ENCODE data around the gene MDN1.
"Not testable (repeated sequence)": the region's sequence is repeated elsewhere in the genome, so short reads cannot be mapped to it uniquely, and the experiment has no call there.

MDN1 gene

DNA sequence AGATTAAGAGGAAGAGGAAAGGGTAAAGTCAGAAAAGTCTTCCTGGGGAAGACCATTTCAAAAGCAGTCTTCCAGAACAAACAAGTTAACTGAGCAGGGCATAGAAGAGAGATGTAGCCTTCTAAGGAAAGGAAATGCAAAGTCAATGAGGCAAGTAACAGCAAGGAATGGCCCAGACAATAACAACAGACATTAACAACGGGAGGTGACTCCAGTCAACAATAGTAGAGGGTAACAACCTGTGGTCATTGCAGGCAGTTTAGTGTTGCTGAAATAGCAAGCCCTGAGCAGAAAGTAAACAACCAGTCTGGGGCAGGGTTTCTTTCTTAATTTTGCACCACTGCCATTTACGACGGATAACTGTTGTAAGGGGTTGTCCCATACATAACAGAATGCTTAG is 2.1 kb downstream of the MDN1 start:
- no peak for DNase-seq

DNA sequence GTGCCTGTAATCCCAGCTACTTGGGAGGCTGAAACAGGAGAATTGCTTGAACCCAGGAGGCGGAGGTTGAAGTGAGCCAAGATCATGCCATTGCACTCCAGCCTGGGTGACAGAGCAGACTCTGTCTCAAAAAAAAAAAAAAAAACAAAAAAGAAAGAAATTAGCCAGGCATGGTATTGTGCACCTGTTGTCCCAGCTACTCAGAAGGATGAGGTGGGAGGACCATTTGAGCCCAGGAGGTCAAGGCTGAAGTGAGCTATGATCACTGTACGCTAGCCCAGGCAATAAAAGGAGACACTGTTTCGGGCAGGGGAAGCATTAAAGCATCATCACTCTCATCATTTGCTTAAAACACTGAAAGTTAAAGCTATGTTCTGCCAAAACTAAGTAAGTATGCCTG is 6.2 kb downstream of the MDN1 start:
- not testable (repeated sequence) for DNase-seq

GRCh38 chr6:89807581-89807980 is 12.0 kb downstream of the MDN1 start:
- DNase-seq, result no peak

- DNase-seq, result no peak
Measured at GRCh38 chr6:89805814-89806371, 13.7 kb downstream of the MDN1 start.

GRCh38 chr6:89803271-89803670 is 16.3 kb downstream of the MDN1 start:
- DNase-seq, result no peak

DNA sequence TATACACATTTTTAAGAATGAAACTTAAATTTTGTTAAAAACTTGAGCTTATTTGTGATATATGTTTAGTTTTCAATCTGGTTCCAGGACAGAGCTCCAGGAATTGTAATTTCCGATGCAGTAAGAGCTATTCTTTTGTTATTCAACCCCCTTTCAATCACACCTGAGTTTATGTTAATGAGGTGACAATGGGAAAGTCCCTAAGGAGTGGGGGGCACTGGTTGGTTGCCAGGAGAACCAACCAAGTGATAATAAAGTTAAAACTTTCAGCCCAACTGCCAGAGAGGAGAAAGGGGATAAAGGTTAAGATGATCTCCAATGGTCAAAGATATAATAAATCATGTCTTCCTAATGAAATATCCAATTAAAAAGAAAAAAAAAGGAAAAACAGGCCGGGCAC is 19.8 kb downstream of the MDN1 start:
- no peak for DNase-seq

DNA sequence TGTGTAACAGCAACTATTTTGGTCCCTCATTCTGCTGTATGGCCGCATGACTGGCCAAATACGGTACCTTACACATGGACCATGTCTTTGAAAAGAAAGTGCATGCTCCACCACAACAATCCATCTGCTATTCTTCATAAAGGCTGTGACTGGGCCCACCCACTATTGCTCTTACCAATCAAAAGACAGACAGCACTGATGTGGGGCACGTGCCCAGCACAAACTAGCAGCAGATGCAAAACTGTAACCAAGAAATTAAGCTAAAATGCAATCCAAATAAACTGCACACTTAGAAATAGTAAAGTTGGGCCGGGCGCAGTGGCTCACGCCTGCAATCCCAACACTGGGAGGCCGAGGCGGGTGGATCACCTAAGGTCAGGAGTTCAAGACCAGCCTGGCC is 20.5 kb downstream of the MDN1 start:
- no peak for DNase-seq

GRCh38 chr6:89797317-89797716 is 22.3 kb downstream of the MDN1 start:
- DNase-seq, result no peak

- no peak for DNase-seq
Measured at GRCh38 chr6:89794324-89794723, 25.3 kb downstream of the MDN1 start.

- DNase-seq, result no peak
Measured at GRCh38 chr6:89793586-89793985, 26.0 kb downstream of the MDN1 start.

GRCh38 chr6:89792881-89793280 is 26.7 kb downstream of the MDN1 start:
- peak; percentile 27 for DNase-seq

DNA sequence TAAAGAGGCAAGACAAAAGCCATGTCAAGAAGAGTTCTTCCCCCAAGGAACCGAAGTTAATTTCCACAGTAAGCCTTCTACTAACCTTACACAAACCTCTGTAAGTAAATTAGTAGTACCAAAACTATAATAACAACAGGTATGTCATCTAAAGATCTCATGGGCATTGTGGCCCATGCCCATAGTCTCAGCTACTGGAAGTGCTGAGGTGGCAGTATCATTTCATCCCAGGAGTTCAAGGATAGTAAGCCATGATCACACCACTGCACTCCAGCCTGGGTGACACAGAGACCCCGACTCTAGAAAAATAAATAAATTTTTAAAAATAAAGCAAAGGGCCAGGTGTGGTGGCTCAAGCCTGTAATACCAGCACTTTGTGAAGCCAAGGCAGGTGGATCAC is 29.2 kb downstream of the MDN1 start:
- DNase-seq, result no peak

DNA sequence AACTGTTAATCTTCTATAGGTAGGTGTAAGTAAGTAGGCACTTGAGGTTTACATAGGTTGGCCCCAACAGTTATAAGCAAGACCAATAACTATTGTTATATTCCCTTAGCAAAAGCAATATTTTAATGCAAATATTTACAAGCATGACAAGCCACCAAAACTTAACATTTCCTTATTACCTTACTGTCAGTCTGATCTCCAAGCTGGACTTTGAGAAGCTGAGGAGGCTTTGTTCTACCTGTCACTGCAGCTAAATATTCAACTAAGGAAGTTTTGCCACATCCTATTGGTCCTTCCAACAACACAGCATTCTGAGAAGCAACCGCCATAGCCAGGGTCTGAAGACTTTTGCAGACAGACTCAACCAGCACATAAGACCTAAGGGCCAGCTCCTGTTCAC is 29.6 kb downstream of the MDN1 start:
- no peak for DNase-seq

DNA sequence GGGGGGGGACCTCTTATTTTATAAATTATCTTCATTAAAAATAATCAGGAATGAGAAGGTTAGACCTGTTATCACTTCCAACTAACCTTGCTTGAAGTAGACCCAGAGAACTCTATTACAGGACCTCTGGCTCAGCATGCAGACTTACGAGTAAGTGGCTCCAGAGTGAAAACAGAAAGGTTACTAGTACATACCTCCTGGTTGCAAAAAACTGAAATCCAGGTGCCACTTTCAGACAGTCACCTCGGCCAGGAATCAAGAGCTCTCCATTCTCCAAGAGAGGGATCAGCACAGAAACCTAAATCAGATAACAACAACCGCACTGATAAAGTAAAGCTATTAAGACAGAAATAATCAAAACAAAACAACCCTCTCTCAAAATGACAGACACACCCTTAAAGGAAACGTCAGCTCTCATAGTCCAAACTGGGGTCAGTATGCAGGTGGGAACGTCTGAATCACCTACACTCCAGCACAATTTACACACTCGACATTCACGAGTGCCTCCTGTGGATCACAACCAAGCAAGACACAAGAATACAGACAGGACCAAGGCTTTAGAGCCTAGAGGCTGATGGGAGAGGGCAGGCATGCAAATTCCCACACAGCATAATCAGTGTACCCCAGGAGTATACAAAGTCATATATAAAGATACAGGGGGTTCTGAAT is 31.8 kb downstream of the MDN1 start:
- DNase-seq, result no peak

DNA sequence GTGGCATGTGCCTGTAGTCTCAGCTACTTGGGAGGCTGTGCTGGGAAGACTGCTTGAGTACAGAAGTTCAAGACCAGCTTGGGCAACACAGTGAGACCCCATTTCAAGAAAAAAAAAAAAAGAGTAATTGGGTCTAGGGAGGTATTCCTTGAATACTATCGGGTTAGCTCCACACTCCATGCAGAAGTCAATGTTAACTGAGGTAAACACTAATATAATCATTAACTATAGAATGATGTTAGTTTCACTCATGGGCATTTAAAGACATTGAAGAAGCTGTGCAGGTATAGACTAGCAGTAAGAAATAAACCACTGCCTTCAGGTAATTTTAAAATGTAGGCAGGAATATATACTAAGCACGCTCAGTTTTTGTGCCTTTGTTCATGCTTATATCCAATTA is 32.6 kb downstream of the MDN1 start:
- DNase-seq, result no peak

DNA sequence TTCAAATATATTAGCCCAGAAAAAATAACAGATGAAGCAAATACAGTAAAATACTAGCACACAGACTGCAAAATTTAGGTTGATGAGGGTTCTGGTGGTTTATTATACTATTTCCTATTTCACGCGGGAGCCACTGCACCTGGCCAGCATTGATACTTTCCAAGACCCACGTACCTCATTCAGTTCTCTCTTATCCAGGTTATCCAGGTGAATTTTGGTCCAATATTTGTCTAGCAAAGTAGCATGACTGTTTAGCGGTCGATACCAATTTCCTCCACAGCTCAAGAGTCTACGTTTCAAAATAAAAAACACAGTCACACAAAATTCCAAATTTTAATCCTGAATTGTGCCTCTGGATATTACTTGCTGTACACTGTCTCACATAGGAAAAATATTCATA is 34.8 kb downstream of the MDN1 start:
- no peak for DNase-seq

GRCh38 chr6:89783293-89783692 is 36.3 kb downstream of the MDN1 start:
- not testable (repeated sequence) for DNase-seq

- DNase-seq, result no peak
Measured at GRCh38 chr6:89782222-89782621, 37.4 kb downstream of the MDN1 start.

GRCh38 chr6:89781070-89782034 is 38.2 kb downstream of the MDN1 start:
- no peak for DNase-seq

- DNase-seq, result no peak
Measured at GRCh38 chr6:89777455-89777854, 42.1 kb downstream of the MDN1 start.

- DNase-seq, result no peak
Measured at GRCh38 chr6:89776583-89777233, 42.9 kb downstream of the MDN1 start.

- no peak for DNase-seq
Measured at GRCh38 chr6:89775150-89775549, 44.4 kb downstream of the MDN1 start.

DNA sequence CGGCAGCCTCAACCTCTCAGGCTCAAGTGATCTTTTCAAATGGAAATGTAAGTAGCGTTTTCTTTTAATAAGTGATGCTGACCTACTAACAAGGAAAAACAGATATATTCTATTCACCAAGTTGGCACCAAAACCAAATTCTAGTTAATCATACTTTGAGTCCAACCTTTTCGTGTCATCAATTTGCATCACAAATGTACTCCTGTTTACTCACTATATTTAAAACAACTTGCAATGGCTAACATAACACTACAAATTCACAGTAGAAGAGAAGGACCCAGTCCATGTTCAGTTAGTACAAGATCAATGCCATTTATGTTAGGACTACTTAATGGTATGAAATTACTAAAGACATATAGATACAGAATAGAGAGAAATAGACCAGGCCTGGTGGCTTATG is 50.0 kb downstream of the MDN1 start:
- no peak for DNase-seq

GRCh38 chr6:89768324-89768723 is 51.3 kb downstream of the MDN1 start:
- no peak for DNase-seq
